Spleen (tissue), 11 donors: ENCODE results near the gene SEMA3B. TPM values are rescaled to one million over a fixed set of nuclear protein-coding genes. Genes with fewer than 3 reads are reported as not detected.

Experiments
- DNase-seq: peaks from one replicate; pipeline ENCODE4 v3.0.0-alpha.2; 2020
- H3K27ac ChIP-seq, 8 donors: fragments of 200-600 bp; sonication (generic) in 7 of 8; 1 replicate in 4 of 8; 2 replicates in 4 of 8; pipeline versions ENCODE4 v1.5.0 to v1.8.0; 2016 to 2021; ENCODE audit warnings: inconsistent platforms in 4 of 8, mild to moderate bottlenecking in 4 of 8, moderate library complexity in 1 of 8
- H3K27me3 ChIP-seq, 7 donors: fragments of 200-600 bp; sonication (generic) in 6 of 7; replicated peaks in 1 of 7; 1 replicate in 4 of 7; 2 replicates in 3 of 7; pipeline versions ENCODE4 v1.5.0 to v1.8.0; 2016 to 2021; ENCODE audit warnings: inconsistent platforms in 3 of 7, mild to moderate bottlenecking in 1 of 7
- H3K36me3 ChIP-seq, 6 donors: fragments of 200-600 bp; sonication (generic) in 5 of 6; 1 replicate in 4 of 6; 2 replicates in 2 of 6; pipeline versions ENCODE4 v1.5.0 to v1.8.0; 2016 to 2021; ENCODE audit warnings: inconsistent platforms in 2 of 6
- H3K4me1 ChIP-seq, 6 donors: fragments of 200-600 bp; sonication (generic) in 5 of 6; 1 replicate in 3 of 6; 2 replicates in 3 of 6; pipeline versions ENCODE4 v1.5.0 to v1.8.0; 2016 to 2021; ENCODE audit warnings: inconsistent platforms in 3 of 6
- H3K4me3 ChIP-seq, 8 donors: fragments of 200-600 bp; sonication (generic) in 7 of 8; 1 replicate in 4 of 8; 2 replicates in 4 of 8; pipeline versions ENCODE4 v1.5.0 to v1.8.0; 2016 to 2021; ENCODE audit warnings: inconsistent platforms in 4 of 8, mild to moderate bottlenecking in 4 of 8, moderate library complexity in 2 of 8
- H3K9me3 ChIP-seq, 8 donors: fragments of 200-600 bp; sonication (generic) in 7 of 8; 1 replicate in 4 of 8; 2 replicates in 4 of 8; pipeline versions ENCODE4 v1.5.0 to v1.8.0; 2016 to 2021; ENCODE audit warnings: inconsistent platforms in 4 of 8
- CTCF ChIP-seq, 11 experiments: fragments of 200-600 bp in 7 of 11; fragments of 450-650 bp in 4 of 11; sonication (generic) in 4 of 11; IDR thresholded peaks in 8 of 11; conservative IDR thresholded peaks in 3 of 11; 1 replicate in 7 of 11; 2 replicates in 4 of 11; pipeline versions ENCODE4 v1.4.0 to v1.8.0; 2016 to 2021; ENCODE audit warnings: antibody characterized with exemption in 11 of 11, inconsistent platforms in 4 of 11, mild to moderate bottlenecking in 1 of 11
- POLR2A ChIP-seq, 3 donors: fragments of 450-650 bp; IDR thresholded peaks; one replicate each; pipeline ENCODE4 v1.5.1; 2017; ENCODE audit warnings: antibody characterized with exemption in 3 of 3, mild to moderate bottlenecking in 1 of 3
- POLR2AphosphoS5 ChIP-seq, 3 donors: sonication (generic); formaldehyde crosslinking; IDR thresholded peaks; one replicate each; pipeline ENCODE4 v1.5.1; 2017; ENCODE audit warnings: antibody characterized with exemption in 3 of 3
- WGBS, 5 donors: extraction: QIAGEN DNeasy Blood & Tissue Kit in 3 of 5; methylation state at CpG; one replicate each; pipeline versions ENCODE4 v1.1.5 to v1.1.7; 2013 to 2018; 5-methylcytosine and 5-hydroxymethylcytosine counted together
- intact Hi-C: fragments of 100-400 bp; cut with DNase I; formaldehyde crosslinking; loops from one replicate; pipeline ENCODE4 v1.15.0; 2023; ENCODE audit warnings: low total_unique reads
- polyA plus RNA-seq, 3 donors: library from polyadenylated mRNA; stranded (reverse); fragments of 200-250 nt; gene quantifications; one replicate each; pipeline ENCODE4 v1.2.1, GENCODE V29; 2013
- total RNA-seq, 7 donors: library from RNA; depleted of rRNA in 3 of 7; stranded (reverse); fragments of >200 nt in 3 of 7; fragmentation: NEBNext Ultra II Directional in 4 of 7; extraction: Animal tissue kit (Norgen Biotek cat#: 25700) in 4 of 7; gene quantifications; one replicate each; pipeline versions ENCODE4 v1.1.0 to v1.2.1, GENCODE V29; 2016 to 2021
- donor health status: healthy with polysubstance abuse.
- donor health status: DM: no; HTN: no; CAD: no; lungs with moderate emphysema.
- donor health status: DM: no; HTN: no; CAD: no.
- donor health status: Bipolar disorder and iron deficiency.
- donor health status: healthy.
- donor health status: DM: no; HTN: no; CAD: no.
- donor health status: DM: yes; HTN: yes; CAD: no.

Gene SEMA3B
- total and polyA plus RNA-seq, 10 donors = 2.2 to 14.5 (median 4.0) TPM

GRCh38 chr3:50319181-50319893 lies 50.4 kb downstream of the SEMA3B start:
- TF ChIP-seq POLR2A (IDR thresholded peaks at IDR 0.05) = no peak
- peak in 2 of 3 donors; percentile 13 to 25 for TF ChIP-seq POLR2AphosphoS5 (IDR thresholded peaks at IDR 0.05)
- TF ChIP-seq CTCF (IDR thresholded peaks at IDR 0.05 in 8 of 11, conservative IDR thresholded peaks at IDR 0.05 in 3 of 11) = no peak
- intact Hi-C loops = no loop called here
- no peaks in the 10 kb centered on the region for H3K27me3 ChIP-seq
- H3K4me3 ChIP-seq = peak overlapping the region; percentile 72 to 97 (median 90)
- H3K9me3 ChIP-seq = no peaks in the 10 kb centered on the region
- peaks cover 2 to 65% (median 25%) of the 10 kb centered on the region in 6 donors for H3K36me3 ChIP-seq
- 75 to 89% (median 78%) methylated on average over 15 to 16 of the region's 16 CpGs for WGBS, 5 donors
- no peak for DNase-seq
- peaks cover 26 to 93% (median 79%) of the 10 kb centered on the region in 6 donors for H3K4me1 ChIP-seq
- peak overlapping the region; percentile 29 to 96 (median 93) for H3K27ac ChIP-seq

DNA sequence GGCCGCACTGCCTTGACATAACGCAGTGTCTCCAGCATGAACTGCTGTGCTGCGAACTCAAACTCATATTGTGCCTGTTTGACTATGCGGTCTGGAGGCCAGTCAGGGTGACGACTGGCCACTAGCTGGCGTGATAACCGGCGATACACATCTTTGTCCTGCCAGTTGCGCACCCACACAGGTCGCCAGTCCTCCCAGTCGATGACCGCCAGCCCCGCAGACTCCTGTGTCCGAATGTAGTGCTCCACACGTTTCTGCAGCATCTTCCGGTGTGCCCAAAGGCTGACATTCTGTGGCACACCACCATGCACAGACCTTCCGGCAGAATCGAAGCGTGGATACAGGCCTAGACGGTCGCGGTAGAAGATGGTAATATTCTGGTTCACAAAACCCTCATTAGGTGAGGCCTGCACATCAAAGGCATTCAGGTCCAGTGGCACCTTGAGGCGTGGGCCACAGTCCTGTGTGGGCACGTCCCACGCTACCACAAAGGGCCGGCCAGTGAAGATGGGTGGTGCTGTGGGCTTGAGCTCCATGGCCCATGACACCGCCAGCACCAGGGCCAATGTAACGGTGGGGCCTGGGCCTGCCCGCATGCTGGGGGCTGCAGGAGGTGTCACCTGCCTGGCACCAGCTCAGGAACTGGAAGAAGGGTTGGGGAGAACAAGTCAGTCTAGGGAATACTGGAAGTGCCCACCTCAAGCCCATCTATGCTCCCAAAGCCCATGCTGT lies 51.1 kb downstream of the SEMA3B start:
- TF ChIP-seq CTCF (IDR thresholded peaks at IDR 0.05 in 8 of 11, conservative IDR thresholded peaks at IDR 0.05 in 3 of 11) = no peak
- peak in 2 of 3 donors; percentile 55 to 63 for TF ChIP-seq POLR2AphosphoS5 (IDR thresholded peaks at IDR 0.05)
- WGBS, 5 donors = 69 to 82% (median 78%) methylated on average over 26 to 29 of the region's 29 CpGs
- peaks cover 32 to 93% (median 82%) of the 10 kb centered on the region in 6 donors for H3K4me1 ChIP-seq
- peak overlapping the region; percentile 72 to 97 (median 90) for H3K4me3 ChIP-seq
- intact Hi-C loops = loop anchor here (10.0 kb wide), 1 partner anchor 85 kb away; the partner anchor contains the start of gene GNAI2
- peak overlapping the region; percentile 86 to 96 (median 93) for H3K27ac ChIP-seq
- no peaks in the 10 kb centered on the region for H3K9me3 ChIP-seq
- H3K36me3 ChIP-seq = peaks cover 2 to 66% (median 25%) of the 10 kb centered on the region in 6 donors
- DNase-seq = peak; percentile 85
- no peaks in the 10 kb centered on the region for H3K27me3 ChIP-seq

GRCh38 chr3:50320853-50321335 lies 51.9 kb downstream of the SEMA3B start:
- Histone ChIP-seq H3K4me1 (peaks cover 32 to 93% (median 89%) of the 10 kb centered on the region in 6 donors), H3K9me3 (no peaks in the 10 kb centered on the region), H3K36me3 (peaks cover 2 to 66% (median 31%) of the 10 kb centered on the region in 6 donors), H3K4me3 (peak overlapping the region; percentile 72 to 97 (median 90)), H3K27ac (peak overlapping the region; percentile 86 to 96 (median 93)), H3K27me3 (no peaks in the 10 kb centered on the region)
- peak; percentile 93 for DNase-seq
- 0 to 6% (median 1%) methylated on average over 7 to 45 of the region's 45 CpGs for WGBS, 5 donors
- intact Hi-C loops = loop anchor here (10.0 kb wide), 1 partner anchor 86 kb away; the partner anchor contains the start of gene GNAI2
- no peak for TF ChIP-seq CTCF (IDR thresholded peaks at IDR 0.05 in 8 of 11, conservative IDR thresholded peaks at IDR 0.05 in 3 of 11)
- TF ChIP-seq POLR2AphosphoS5 (IDR thresholded peaks at IDR 0.05) = peak in 1 of 3 donors; percentile 40
- TF ChIP-seq POLR2A (IDR thresholded peaks at IDR 0.05) = no peak
